DOHH2 (cell line): Measurements from ENCODE around the gene UACA.

Source experiments
- CTCF ChIP-seq: fragments of 200-600 bp; sonication (generic); IDR thresholded peaks from one replicate; pipeline ENCODE4 v1.5.1; 2014; ENCODE audit warnings: antibody characterized with exemption, mild to moderate bottlenecking, low read depth, low read length; ENCODE audit not compliant: poor library complexity, severe bottlenecking
- EZH2phosphoT487 ChIP-seq: fragments of 200-600 bp; sonication (generic); IDR thresholded peaks from 2 replicates; pipeline ENCODE4 v1.6.1; 2017; ENCODE audit warnings: borderline replicate concordance, mild to moderate bottlenecking, antibody characterized with exemption, low read length, moderate library complexity, mixed read lengths

- TF ChIP-seq CTCF = no peak
- TF ChIP-seq EZH2phosphoT487 = no peak
Observed at GRCh38 chr15:70650567-70651302, 112.6 kb downstream of the UACA start.
